ENCODE measurements around the gene ACTA2.

DNA sequence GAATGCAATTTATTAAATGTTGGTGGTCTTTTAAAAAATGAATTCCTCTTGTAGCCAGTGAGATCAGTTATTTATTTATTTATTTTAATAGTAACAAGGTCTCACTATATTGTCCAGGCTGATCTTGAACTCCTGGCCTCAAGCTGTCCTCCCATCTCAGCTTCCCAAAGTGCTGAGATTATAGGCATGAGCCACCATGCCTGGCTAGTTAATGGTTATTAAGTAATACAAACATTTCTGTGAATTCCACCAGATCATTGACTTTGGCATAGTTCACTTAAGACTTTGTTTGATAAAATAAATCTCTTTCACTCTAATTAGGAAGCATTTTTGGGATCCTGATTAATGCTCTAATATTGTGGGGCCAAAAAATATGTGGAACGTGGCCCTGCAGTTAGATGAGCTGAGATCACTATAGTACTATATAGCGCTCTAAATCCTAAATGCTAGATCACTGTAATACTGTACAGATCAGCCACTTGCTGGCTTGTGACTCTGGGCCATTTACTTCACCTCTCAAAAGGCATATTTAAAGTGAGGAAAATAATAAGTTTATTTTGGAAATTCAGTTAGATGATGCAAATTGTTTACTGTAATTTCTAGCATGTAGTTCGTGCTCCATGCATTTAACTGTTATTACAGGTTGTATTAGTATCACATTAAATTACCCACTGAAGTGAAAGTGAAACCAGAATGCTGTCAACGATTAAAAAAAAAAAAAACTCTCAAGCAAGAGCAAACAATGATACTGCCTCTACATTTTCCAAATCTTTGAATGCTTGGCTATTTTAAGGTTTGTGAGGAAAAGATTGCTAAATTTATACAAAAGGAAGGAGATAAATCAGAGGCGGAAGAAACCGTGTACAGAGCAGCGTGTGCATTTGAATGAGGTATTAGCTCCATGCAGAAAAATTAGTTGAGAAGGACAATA, 22.1 kb upstream of the ACTA2 start:
- TF ChIP-seq POLR2A (IDR thresholded peaks at IDR 0.05), result no peak
- TF ChIP-seq, protein P1, sequence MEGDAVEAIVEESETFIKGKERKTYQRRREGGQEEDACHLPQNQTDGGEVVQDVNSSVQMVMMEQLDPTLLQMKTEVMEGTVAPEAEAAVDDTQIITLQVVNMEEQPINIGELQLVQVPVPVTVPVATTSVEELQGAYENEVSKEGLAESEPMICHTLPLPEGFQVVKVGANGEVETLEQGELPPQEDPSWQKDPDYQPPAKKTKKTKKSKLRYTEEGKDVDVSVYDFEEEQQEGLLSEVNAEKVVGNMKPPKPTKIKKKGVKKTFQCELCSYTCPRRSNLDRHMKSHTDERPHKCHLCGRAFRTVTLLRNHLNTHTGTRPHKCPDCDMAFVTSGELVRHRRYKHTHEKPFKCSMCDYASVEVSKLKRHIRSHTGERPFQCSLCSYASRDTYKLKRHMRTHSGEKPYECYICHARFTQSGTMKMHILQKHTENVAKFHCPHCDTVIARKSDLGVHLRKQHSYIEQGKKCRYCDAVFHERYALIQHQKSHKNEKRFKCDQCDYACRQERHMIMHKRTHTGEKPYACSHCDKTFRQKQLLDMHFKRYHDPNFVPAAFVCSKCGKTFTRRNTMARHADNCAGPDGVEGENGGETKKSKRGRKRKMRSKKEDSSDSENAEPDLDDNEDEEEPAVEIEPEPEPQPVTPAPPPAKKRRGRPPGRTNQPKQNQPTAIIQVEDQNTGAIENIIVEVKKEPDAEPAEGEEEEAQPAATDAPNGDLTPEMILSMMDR (IDR thresholded peaks at IDR 0.05), result no peak

Measured in tibial nerve (tissue), 3 donors.